Measurements from ENCODE around the gene CNPPD1. TPM values are rescaled to one million over a fixed set of nuclear protein-coding genes. Genes with fewer than 3 reads are reported as not detected.

Gene CNPPD1
- polyA plus RNA-seq, 3 donors: 61.4 to 71.9 (median 68.9) TPM

GRCh38 chr2:219133976-219134375 lies 42.7 kb downstream of the CNPPD1 start:
- DNase-seq (ENCODE audit: extremely low read depth in 1 of 11, low read depth in 9 of 11, low spot score in 4 of 11): no peak

- no peak for DNase-seq (ENCODE audit: extremely low read depth in 1 of 11, low read depth in 9 of 11, low spot score in 4 of 11)
Measured at GRCh38 chr2:219131744-219132143, 45.0 kb downstream of the CNPPD1 start.

GRCh38 chr2:219131327-219131726 lies 45.4 kb downstream of the CNPPD1 start:
- DNase-seq (ENCODE audit: extremely low read depth in 1 of 11, low read depth in 9 of 11, low spot score in 4 of 11): no peak

GRCh38 chr2:219129589-219129988 lies 47.1 kb downstream of the CNPPD1 start:
- no peak for DNase-seq (ENCODE audit: extremely low read depth in 1 of 11, low read depth in 9 of 11, low spot score in 4 of 11)

DNA sequence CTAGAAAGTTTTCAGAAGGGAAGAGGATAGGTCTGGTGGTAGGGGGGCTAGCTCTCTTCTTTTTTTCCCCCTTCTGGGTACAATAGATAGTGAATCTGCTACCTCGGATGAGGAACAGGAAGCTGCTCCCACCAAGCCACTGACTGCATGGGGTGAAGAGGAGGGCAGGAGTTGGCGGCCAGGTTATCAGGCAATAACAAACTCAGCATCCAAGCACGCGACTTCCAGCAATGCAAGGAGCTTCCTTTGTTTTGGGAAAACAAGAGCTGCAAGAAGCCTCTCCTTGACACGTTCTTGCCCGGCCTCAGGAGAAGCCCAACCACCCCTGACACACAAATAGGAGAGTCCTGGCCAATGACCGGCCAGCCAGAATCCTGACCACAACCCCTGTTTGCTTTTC lies 48.3 kb downstream of the CNPPD1 start:
- DNase-seq (ENCODE audit: extremely low read depth in 1 of 11, low read depth in 9 of 11, low spot score in 4 of 11): no peak

GRCh38 chr2:219127037-219127635 lies 49.6 kb downstream of the CNPPD1 start:
- no peak for DNase-seq (ENCODE audit: extremely low read depth in 1 of 11, low read depth in 9 of 11, low spot score in 4 of 11)

DNA sequence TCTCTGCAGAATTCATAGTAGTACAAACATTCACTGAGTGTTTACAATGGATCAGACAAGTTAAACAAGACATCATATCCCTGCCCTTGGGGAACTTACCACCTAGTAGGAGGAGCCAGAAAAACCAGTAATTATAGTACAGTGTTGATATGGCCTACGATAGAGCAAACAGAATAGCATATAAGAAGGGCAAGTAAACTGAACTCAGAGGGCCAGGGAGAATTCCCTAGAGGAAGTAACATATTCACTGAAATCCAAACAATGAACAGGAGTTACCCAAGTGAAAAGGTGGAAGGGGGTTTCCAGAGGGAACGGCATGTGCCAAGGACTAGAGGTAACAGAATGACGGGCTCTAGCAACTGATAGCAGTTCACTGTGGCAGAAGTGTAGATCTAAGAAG lies 50.2 kb downstream of the CNPPD1 start:
- DNase-seq (ENCODE audit: extremely low read depth in 1 of 11, low read depth in 9 of 11, low spot score in 4 of 11): no peak

DNA sequence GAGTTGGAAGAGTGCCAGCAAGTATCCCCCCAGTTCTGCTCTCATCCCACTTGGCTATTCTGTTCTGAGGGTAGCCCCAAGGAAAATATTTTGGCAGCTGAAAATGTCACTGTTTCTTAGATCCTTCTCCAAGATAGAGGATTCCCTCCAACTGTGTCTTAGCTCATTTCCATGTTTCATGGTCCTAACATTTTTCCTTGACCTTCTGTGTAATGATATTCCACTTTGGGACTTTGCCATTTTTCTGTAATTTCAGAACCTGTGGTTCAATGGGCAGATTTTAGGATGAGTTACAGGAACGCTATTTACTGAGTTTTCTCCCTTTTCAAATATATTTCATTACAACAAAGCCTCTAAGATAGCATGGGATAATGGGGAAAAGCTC lies 50.8 kb downstream of the CNPPD1 start:
- DNase-seq (ENCODE audit: extremely low read depth in 1 of 11, low read depth in 9 of 11, low spot score in 4 of 11): no peak

- DNase-seq (ENCODE audit: extremely low read depth in 1 of 11, low read depth in 9 of 11, low spot score in 4 of 11): no peak
Measured at GRCh38 chr2:219125225-219125885, 51.4 kb downstream of the CNPPD1 start.

- no peak for DNase-seq (ENCODE audit: extremely low read depth in 1 of 11, low read depth in 9 of 11, low spot score in 4 of 11)
Measured at GRCh38 chr2:219124381-219125110, 52.2 kb downstream of the CNPPD1 start.

- DNase-seq (ENCODE audit: extremely low read depth in 1 of 11, low read depth in 9 of 11, low spot score in 4 of 11): no peak
Measured at GRCh38 chr2:219123356-219124135, 53.2 kb downstream of the CNPPD1 start.

GRCh38 chr2:219122202-219122980 lies 54.3 kb downstream of the CNPPD1 start:
- DNase-seq (ENCODE audit: extremely low read depth in 1 of 11, low read depth in 9 of 11, low spot score in 4 of 11): no peak

Other genes with a start within 250 kb of the CNPPD1 start
- under 1 TPM in 1 of 3 donors, not detected in 2; 0.07 TPM for gene CDK5R2, start 217.3 kb downstream of the CNPPD1 start, polyA plus RNA-seq (ENCODE audit: insufficient read length in 3 of 3)
- gene FEV, start 191.7 kb downstream of the CNPPD1 start, polyA plus RNA-seq (ENCODE audit: insufficient read length in 3 of 3): under 1 TPM in 2 of 3 donors, not detected in 1; 0.14 TPM
- not detected for gene CRYBA2, start 183.5 kb downstream of the CNPPD1 start, polyA plus RNA-seq (ENCODE audit: insufficient read length in 3 of 3)
- under 1 TPM; 0.11 to 0.37 (median 0.36) TPM for gene CFAP65, start 135.4 kb downstream of the CNPPD1 start, polyA plus RNA-seq (ENCODE audit: insufficient read length in 3 of 3)
- gene IHH, start 116.0 kb downstream of the CNPPD1 start, polyA plus RNA-seq (ENCODE audit: insufficient read length in 3 of 3): 1 to 10 TPM; 1.3 to 2.8 (median 2.0) TPM
- 10 to 100 TPM; 16.7 to 21.4 (median 17.0) TPM for gene NHEJ1, start 16.1 kb downstream of the CNPPD1 start, polyA plus RNA-seq (ENCODE audit: insufficient read length in 3 of 3)
- 10 to 100 TPM; 17.6 to 35.0 (median 22.7) TPM for gene SLC23A3, start 6.9 kb downstream of the CNPPD1 start, polyA plus RNA-seq (ENCODE audit: insufficient read length in 3 of 3)
- 100 to 1,000 TPM; 111 to 116 (median 116) TPM for gene RETREG2, start 1.4 kb upstream of the CNPPD1 start, polyA plus RNA-seq (ENCODE audit: insufficient read length in 3 of 3)
- gene ZFAND2B, start 29.9 kb upstream of the CNPPD1 start, polyA plus RNA-seq (ENCODE audit: insufficient read length in 3 of 3): 10 to 100 TPM; 36.1 to 50.4 (median 43.0) TPM
- 10 to 100 TPM; 42.1 to 50.2 (median 44.7) TPM for gene ABCB6, start 42.0 kb upstream of the CNPPD1 start, polyA plus RNA-seq (ENCODE audit: insufficient read length in 3 of 3)
- 10 to 100 TPM; 43.7 to 48.2 (median 48.0) TPM for gene ATG9A, start 52.7 kb upstream of the CNPPD1 start, polyA plus RNA-seq (ENCODE audit: insufficient read length in 3 of 3)
- 10 to 100 TPM; 51.6 to 94.0 (median 62.8) TPM for gene ANKZF1, start 52.9 kb upstream of the CNPPD1 start, polyA plus RNA-seq (ENCODE audit: insufficient read length in 3 of 3)
- gene GLB1L, start 68.5 kb upstream of the CNPPD1 start, polyA plus RNA-seq (ENCODE audit: insufficient read length in 3 of 3): 10 to 100 TPM; 24.1 to 27.6 (median 24.4) TPM
- 10 to 100 TPM; 37.3 to 38.3 (median 38.1) TPM for gene STK16, start 68.6 kb upstream of the CNPPD1 start, polyA plus RNA-seq (ENCODE audit: insufficient read length in 3 of 3)
- gene TUBA4B, start 76.3 kb upstream of the CNPPD1 start, polyA plus RNA-seq (ENCODE audit: insufficient read length in 3 of 3): 1 to 10 TPM in 1 of 3 donors, under 1 TPM in 2; 0.79 to 1.0 (median 0.93) TPM
- 100 to 1,000 TPM in 1 of 3 donors, 10 to 100 TPM in 2; 27.7 to 111 (median 37.9) TPM for gene TUBA4A, start 77.0 kb upstream of the CNPPD1 start, polyA plus RNA-seq (ENCODE audit: insufficient read length in 3 of 3)
- gene DNAJB2, start 102.4 kb upstream of the CNPPD1 start, polyA plus RNA-seq (ENCODE audit: insufficient read length in 3 of 3): 10 to 100 TPM; 64.9 to 83.6 (median 72.3) TPM
- gene PTPRN, start 132.5 kb upstream of the CNPPD1 start, polyA plus RNA-seq (ENCODE audit: insufficient read length in 3 of 3): under 1 TPM in 2 of 3 donors, not detected in 1; 0.16 to 0.65 TPM
- not detected for gene RESP18, start 155.8 kb upstream of the CNPPD1 start, polyA plus RNA-seq (ENCODE audit: insufficient read length in 3 of 3)
- 10 to 100 TPM; 53.6 to 73.9 (median 65.7) TPM for gene DNPEP, start 211.0 kb upstream of the CNPPD1 start, polyA plus RNA-seq (ENCODE audit: insufficient read length in 3 of 3)
- gene DES, start 241.5 kb upstream of the CNPPD1 start, polyA plus RNA-seq (ENCODE audit: insufficient read length in 3 of 3): 1 to 10 TPM; 6.1 to 7.0 (median 6.5) TPM